ENCODE measurements around the gene ANKRD11. TPM values are rescaled to one million over a fixed set of nuclear protein-coding genes. Genes with fewer than 3 reads are reported as not detected.

Gene ANKRD11
- polyA plus RNA-seq (2012; ENCODE audit: low read depth, missing spikeins), result 50.7 TPM

DNA sequence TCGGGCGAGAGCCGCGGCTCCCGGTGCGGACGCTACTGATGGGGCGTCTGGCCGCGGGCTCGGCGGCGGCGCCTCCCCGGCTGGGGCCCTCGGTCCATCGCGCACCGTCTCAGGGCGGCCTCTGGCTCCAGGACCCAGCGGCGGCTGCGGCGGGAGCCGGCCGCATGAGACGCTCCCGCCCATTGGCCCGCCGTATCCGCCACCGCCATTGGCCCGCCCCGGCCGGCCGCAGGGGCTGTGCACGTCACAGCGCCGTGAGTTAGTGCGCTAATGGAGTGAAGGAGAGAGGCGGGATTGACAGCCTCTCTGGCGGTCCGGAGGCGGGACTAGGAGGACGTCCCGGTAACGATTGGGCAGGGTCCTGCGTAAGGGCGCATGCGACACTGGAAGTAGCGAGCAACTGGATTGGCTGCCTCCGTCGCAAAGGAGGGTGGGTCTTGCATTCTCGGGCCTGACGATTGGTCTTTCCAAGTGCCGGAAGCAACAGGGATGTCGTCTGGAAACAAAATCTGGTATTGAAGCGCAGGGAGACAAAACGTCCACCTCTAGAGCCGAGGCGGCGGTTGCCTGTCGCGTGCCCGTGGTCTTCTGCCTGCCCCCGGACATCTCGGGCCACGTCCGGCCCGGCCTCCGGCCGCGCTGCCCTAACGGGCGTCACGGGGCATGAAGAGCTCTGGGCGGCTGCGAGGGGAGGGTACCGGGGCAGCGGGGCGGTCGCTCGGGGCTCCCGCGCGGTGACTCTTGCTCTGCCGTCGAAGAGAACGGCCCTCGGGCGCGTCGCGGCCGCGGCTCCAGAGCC is at the start of gene ANKRD11:
TSS of gene ANKRD11 (minus strand) at position 123 of the 799 bp plus-strand sequence. CDS start 173,542 bp downstream, outside the sequence.
- DNase-seq (ENCODE audit: insufficient read length, low spot score) (peak; percentile 95), FAIRE-seq (peak; percentile 99)
- TF ChIP-seq POLR2AphosphoS5 (IDR thresholded peaks at IDR 0.05; ENCODE audit: low read depth, low read length), result peak; percentile 77
- peak; percentile 92 for TF ChIP-seq TAF1 (IDR thresholded peaks at IDR 0.05; ENCODE audit: low read depth, low read length)
- TF ChIP-seq PAX5 (IDR thresholded peaks at IDR 0.05; ENCODE audit: insufficient read depth, low read length, severe bottlenecking), result no peak
- peak; percentile 76 for TF ChIP-seq POLR2A (IDR thresholded peaks at IDR 0.05; ENCODE audit: low read depth, low read length)
- TF ChIP-seq SPI1 (IDR thresholded peaks at IDR 0.05; ENCODE audit: low read depth, low read length), result no peak
- no peak; the same call in 1 of the 2 replicates for TF ChIP-seq POU2F2 (IDR thresholded peaks at IDR 0.05; ENCODE audit: low read depth, low read length)

DNA sequence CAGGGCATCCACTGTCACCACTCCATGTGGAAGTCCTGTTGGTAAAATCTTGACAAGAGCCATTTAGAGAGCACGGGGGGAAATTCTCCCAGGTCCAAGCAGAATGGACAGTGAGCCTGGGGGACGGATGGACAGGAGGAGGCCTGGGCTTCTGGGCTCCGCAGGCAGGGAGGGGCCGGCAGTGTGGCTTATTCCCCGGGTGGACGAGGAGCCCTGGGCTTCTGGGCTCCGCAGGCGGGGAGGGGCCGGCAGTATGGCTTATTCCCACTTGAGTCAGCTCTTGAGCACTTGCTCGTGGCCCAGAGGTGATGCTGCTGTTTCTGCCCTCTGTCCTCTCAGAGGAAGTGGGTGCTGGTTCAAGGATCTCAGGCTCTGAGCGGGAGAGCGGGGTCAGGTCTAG is 47.9 kb upstream of the ANKRD11 start:
- DNase-seq (ENCODE audit: insufficient read length, low spot score), result no peak
- TF ChIP-seq POLR2AphosphoS5 (IDR thresholded peaks at IDR 0.05; ENCODE audit: low read depth, low read length) (no peak), SPI1 (IDR thresholded peaks at IDR 0.05; ENCODE audit: low read depth, low read length) (no peak), POU2F2 (IDR thresholded peaks at IDR 0.05; ENCODE audit: low read depth, low read length) (no peak), TAF1 (IDR thresholded peaks at IDR 0.05; ENCODE audit: low read depth, low read length) (no peak), POLR2A (IDR thresholded peaks at IDR 0.05; ENCODE audit: low read depth, low read length) (no peak), PAX5 (IDR thresholded peaks at IDR 0.05; ENCODE audit: insufficient read depth, low read length, severe bottlenecking) (no peak)
- no peak for FAIRE-seq

DNA sequence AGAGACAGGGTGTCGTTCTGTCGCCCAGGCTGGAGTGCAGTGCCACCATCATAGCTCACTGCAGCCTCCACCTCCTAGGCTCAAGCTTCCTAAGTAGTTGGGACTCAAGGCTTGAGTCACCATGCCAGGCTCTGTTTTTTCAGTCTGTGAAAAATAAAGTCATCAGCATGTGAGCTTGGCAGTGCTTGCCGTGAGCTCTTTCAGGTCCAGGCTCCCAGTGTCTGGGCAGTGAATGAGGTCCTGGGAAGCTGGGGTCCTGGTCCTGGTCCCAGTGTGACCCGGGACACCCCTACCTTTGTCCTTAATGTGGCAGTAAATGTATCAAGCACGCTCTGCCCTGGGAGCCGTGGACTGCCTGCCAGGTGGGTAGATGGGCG is 47.2 kb upstream of the ANKRD11 start:
- DNase-seq (ENCODE audit: insufficient read length, low spot score), result no peak
- no peak for TF ChIP-seq POLR2A (IDR thresholded peaks at IDR 0.05; ENCODE audit: low read depth, low read length)
- TF ChIP-seq TAF1 (IDR thresholded peaks at IDR 0.05; ENCODE audit: low read depth, low read length), result no peak
- TF ChIP-seq SPI1 (IDR thresholded peaks at IDR 0.05; ENCODE audit: low read depth, low read length), result no peak
- TF ChIP-seq POLR2AphosphoS5 (IDR thresholded peaks at IDR 0.05; ENCODE audit: low read depth, low read length), result no peak
- no peak for TF ChIP-seq POU2F2 (IDR thresholded peaks at IDR 0.05; ENCODE audit: low read depth, low read length)
- TF ChIP-seq PAX5 (IDR thresholded peaks at IDR 0.05; ENCODE audit: insufficient read depth, low read length, severe bottlenecking), result no peak
- FAIRE-seq, result no peak

DNA sequence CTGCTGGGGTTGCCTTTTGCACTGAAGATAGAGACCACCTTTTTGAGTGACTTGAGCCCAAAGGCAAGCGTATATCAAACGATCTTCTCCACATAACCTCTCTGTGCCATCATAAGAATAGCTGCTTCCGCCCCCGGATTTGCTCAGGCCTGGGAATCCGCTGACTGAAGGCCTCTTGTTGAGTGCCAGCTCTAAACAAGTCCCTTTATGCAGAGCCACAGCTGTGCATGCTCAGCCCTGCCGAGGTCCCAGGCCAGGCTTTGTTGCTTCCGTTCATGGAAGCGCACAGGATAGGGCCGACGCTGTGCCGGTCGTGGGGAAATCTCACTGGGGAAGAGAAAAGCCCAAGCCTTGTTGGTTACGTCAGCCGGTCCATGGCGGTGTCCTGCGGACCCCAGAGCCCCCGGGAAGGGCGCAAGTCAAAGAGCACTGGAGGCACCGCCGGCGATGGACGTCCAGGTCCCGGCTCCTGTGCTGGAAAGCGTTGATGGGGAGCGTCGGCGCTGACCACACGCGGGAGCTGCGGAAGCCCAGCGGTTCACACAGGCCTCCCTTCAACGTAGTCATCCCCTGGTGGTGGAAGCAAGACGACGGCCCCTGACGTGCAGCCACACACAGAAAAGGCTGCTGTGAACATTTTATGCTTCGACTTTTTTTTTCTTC is 46.7 kb upstream of the ANKRD11 start:
- FAIRE-seq, result no peak
- DNase-seq (ENCODE audit: insufficient read length, low spot score), result no peak
- TF ChIP-seq TAF1 (IDR thresholded peaks at IDR 0.05; ENCODE audit: low read depth, low read length) (no peak), SPI1 (IDR thresholded peaks at IDR 0.05; ENCODE audit: low read depth, low read length) (no peak), POLR2A (IDR thresholded peaks at IDR 0.05; ENCODE audit: low read depth, low read length) (no peak), POLR2AphosphoS5 (IDR thresholded peaks at IDR 0.05; ENCODE audit: low read depth, low read length) (no peak), PAX5 (IDR thresholded peaks at IDR 0.05; ENCODE audit: insufficient read depth, low read length, severe bottlenecking) (no peak), POU2F2 (IDR thresholded peaks at IDR 0.05; ENCODE audit: low read depth, low read length) (no peak)

DNA sequence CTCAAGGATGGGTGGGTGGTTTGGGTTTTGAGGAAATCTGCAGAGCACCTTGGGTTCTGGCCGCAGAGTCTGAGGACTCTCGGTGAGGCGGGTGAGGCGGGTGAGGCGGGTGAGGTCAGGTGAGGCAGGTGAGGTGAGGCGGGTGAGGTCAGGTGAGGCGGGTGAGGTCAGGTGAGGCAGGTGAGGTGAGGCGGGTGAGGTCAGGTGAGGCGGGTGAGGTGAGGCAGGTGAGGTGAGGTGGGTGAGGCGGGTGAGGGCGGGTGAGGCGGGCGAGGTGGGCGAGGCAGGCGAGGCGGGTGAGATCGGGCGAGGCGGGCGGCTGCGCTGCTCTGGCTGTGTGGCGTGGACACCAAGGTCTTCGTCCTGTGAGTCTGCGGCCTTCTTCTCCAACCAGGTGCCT is 46.0 kb upstream of the ANKRD11 start:
- DNase-seq (ENCODE audit: insufficient read length, low spot score), result no peak
- TF ChIP-seq PAX5 (IDR thresholded peaks at IDR 0.05; ENCODE audit: insufficient read depth, low read length, severe bottlenecking) (no peak), SPI1 (IDR thresholded peaks at IDR 0.05; ENCODE audit: low read depth, low read length) (no peak), POLR2A (IDR thresholded peaks at IDR 0.05; ENCODE audit: low read depth, low read length) (no peak), TAF1 (IDR thresholded peaks at IDR 0.05; ENCODE audit: low read depth, low read length) (no peak), POU2F2 (IDR thresholded peaks at IDR 0.05; ENCODE audit: low read depth, low read length) (no peak), POLR2AphosphoS5 (IDR thresholded peaks at IDR 0.05; ENCODE audit: low read depth, low read length) (no peak)
- FAIRE-seq, result no peak

DNA sequence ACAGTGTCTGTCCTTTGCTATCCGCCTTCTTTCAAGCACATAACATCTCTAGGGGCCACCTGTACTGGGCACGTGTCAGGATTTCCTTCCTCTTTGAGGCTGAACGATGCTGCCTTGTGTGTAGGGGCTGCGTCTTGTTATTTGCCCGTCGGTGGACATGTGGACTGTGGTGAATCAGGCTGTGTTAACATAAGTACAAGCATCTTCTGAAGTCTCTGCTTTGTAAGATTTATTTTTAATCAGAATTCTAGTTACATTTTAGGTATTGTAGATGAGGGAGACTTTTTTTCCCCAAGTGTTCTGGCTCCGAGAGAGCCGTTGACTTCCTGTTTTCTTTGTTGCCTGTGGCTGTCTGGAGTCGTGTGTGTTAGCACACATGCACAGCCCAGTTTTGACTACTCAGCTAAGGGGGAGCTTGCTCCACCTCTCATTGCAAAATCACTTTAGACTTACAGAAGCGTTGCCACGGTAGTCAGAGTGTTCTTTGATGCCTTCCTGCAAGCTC is 43.9 kb upstream of the ANKRD11 start:
- peak; percentile 82 for FAIRE-seq
- TF ChIP-seq TAF1 (IDR thresholded peaks at IDR 0.05; ENCODE audit: low read depth, low read length), result no peak
- peak; percentile 70 for TF ChIP-seq SPI1 (IDR thresholded peaks at IDR 0.05; ENCODE audit: low read depth, low read length)
- DNase-seq (ENCODE audit: insufficient read length, low spot score), result no peak

DNA sequence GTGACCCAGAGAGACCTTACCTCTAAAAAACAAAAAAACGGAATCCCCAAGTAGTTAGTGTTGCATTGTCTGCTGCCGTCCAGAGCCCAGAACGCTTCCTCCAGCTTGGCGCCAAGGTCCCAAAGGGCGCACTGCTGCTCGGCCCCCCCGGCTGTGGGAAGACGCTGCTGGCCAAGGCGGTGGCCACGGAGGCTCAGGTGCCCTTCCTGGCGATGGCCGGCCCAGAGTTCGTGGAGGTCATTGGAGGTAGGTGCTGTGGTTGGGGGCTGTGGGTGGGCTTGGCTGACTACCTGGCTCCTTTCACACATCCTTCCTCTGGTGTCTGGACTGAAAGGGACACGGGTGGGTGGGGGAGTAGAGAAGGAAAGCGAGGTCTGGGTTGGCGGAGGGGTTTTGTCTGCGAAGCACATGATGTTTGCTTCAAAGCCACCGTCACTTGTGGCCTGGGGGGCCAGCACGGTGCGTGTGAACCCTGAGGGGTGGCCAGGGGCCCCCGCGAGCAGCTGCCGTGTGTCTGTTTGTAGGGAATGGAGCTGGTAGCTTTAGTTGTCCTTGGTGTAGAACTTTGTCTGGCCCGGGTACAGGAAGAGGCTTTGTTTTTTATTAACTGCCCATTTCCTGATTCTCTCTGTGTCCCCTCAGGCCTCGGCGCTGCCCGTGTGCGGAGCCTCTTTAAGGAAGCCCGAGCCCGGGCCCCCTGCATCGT is 41.6 kb upstream of the ANKRD11 start:
- no peak for FAIRE-seq
- TF ChIP-seq POLR2AphosphoS5 (IDR thresholded peaks at IDR 0.05; ENCODE audit: low read depth, low read length) (no peak), SPI1 (IDR thresholded peaks at IDR 0.05; ENCODE audit: low read depth, low read length) (no peak), POLR2A (IDR thresholded peaks at IDR 0.05; ENCODE audit: low read depth, low read length) (no peak), POU2F2 (IDR thresholded peaks at IDR 0.05; ENCODE audit: low read depth, low read length) (no peak), TAF1 (IDR thresholded peaks at IDR 0.05; ENCODE audit: low read depth, low read length) (no peak), PAX5 (IDR thresholded peaks at IDR 0.05; ENCODE audit: insufficient read depth, low read length, severe bottlenecking) (no peak)

DNA sequence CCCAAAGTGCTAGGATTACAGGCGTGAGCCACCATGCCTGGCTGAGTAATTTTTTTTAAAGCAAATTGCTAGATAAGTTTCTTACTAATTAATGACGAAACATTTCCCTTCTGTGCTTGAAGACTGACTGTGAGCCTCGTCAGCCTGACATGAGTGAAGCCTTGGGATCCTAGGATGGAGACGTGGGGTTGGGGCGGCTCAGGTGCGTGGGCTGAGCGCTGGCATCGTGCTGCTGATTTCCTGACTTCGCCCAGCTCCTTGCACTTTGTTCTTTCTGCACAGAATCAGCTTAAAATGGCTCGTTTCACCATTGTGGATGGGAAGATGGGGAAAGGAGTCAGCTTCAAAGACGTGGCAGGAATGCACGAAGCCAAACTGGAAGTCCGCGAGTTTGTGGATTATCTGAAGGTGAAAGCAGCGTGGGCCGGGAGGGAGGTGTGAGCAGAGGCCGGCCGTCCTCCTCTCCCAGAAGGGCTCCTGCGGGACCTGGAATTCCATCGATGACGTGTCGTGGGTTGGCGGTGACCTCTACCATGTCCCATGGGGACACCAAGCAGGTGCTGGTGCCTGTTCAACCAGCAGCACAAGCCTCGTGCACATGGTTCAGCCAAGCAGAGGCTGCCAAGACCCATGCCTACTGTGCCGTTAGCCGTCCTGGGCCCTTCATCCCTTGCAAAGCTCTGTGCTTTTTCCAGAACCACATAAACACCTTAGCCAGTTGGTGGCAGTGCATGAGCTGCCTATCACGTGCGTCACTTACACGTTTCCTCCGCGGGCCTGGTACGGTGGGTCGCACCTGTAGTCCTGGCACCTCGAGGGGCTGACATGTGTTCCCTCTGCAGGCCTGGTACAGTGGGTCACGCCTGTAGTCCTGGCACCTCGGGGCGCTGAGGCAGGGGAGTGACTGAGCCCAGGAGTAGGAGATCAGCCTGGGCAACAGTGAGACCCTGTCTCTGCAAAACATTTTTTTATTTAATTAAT is 40.3 kb upstream of the ANKRD11 start:
- no peak for DNase-seq (ENCODE audit: insufficient read length, low spot score)
- TF ChIP-seq TAF1 (IDR thresholded peaks at IDR 0.05; ENCODE audit: low read depth, low read length) (no peak), SPI1 (IDR thresholded peaks at IDR 0.05; ENCODE audit: low read depth, low read length) (no peak), POU2F2 (IDR thresholded peaks at IDR 0.05; ENCODE audit: low read depth, low read length) (no peak), POLR2AphosphoS5 (IDR thresholded peaks at IDR 0.05; ENCODE audit: low read depth, low read length) (no peak), PAX5 (IDR thresholded peaks at IDR 0.05; ENCODE audit: insufficient read depth, low read length, severe bottlenecking) (no peak), POLR2A (IDR thresholded peaks at IDR 0.05; ENCODE audit: low read depth, low read length) (no peak)
- FAIRE-seq, result peak; percentile 20

More for the DNA sequence above, 41.6 kb upstream of the ANKRD11 start:
- DNase-seq (ENCODE audit: insufficient read length, low spot score), result no peak
